Fibroblast of skin of abdomen (primary cell): Measurements from ENCODE around the gene AMOTL1.
"Not testable (repeated sequence)": the region's sequence is repeated elsewhere in the genome, so short reads cannot be mapped to it uniquely, and the experiment has no call there.

ENCODE experiments used
- DNase-seq: peaks from one replicate; pipeline ENCODE4 v3.0.0-alpha.2; 2013

AMOTL1 gene

GRCh38 chr11:94825481-94825880 is 57.3 kb downstream of the AMOTL1 start:
- DNase-seq, result no peak

GRCh38 chr11:94826415-94826814 is 58.3 kb downstream of the AMOTL1 start:
- no peak for DNase-seq

- DNase-seq, result no peak
Measured at GRCh38 chr11:94828088-94828487, 59.9 kb downstream of the AMOTL1 start.

- DNase-seq, result no peak
Measured at GRCh38 chr11:94830722-94831510, 62.8 kb downstream of the AMOTL1 start.

DNA sequence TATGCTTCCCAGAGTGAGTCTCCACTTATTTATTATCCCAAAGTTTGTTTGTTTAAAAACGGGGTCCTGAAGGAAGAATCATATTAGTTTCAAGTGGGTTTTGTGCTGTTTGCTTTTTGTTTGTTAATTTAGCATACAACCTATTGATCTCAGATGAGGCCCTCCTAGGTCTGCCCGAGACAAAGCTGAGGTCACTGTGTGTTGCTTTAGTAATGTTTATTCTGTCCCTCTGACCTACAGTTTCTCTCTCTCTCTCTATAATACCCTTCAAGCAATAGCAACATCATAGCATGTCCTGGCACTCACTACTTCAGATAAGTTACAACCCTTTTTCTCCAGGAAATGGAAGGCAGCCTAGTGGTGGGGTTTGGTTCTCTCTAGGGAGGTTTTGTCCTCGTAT is 63.4 kb downstream of the AMOTL1 start:
- no peak for DNase-seq

- no peak for DNase-seq
Measured at GRCh38 chr11:94832604-94833235, 64.6 kb downstream of the AMOTL1 start.

DNA sequence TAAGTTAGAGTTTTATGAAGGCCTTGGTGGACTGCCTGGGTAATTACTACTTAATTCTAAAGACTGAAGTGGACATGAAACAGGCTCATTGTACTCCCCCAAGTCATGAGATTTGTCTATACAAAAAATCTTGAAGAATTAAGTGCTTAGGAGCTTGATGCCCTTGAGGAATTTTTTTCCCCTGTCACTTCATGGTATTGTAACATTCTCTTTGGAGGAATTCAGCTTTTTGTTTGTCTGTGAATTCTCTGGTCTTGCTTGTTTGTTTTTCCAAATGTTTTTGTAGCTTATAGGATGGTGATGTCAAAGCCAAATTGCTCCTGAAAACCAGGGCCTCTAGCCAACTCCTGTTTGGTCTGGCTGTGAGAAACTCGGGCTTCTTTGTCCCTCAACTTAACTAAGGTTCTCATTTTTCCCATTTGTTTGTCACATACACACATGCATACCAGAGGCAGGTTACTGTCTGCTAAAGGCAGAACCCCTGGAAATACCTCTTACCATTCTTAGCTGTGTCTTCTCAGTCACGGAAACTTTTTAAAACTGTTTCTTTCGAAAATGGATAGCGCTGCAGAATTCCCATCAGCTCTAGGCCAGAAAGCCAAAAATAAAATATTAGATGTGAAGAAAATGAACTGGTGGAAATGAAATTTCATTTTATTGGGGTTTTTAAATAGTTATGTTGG is 66.9 kb downstream of the AMOTL1 start:
- DNase-seq, result no peak

GRCh38 chr11:94835594-94835927 is 67.4 kb downstream of the AMOTL1 start:
- peak; percentile 28 for DNase-seq

DNA sequence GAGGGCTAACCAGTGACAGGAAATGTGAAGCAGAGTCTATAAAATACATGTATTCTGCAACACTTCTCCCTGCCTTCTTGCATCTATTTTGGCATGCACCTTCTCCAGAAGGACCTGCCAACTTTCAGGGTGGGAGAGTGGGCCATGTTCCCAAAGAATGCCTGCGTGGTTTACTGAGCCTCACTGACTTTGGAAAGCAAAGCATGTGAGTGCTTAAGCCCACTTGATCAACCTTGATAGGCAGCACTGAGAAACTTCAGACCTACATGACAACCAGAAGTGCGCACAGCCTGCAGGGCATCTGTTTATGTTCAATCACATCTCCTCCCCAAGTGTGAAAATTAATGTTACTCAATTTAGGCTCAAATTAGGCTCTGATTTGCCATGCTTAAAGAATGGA is 69.2 kb downstream of the AMOTL1 start:
- DNase-seq, result no peak

DNA sequence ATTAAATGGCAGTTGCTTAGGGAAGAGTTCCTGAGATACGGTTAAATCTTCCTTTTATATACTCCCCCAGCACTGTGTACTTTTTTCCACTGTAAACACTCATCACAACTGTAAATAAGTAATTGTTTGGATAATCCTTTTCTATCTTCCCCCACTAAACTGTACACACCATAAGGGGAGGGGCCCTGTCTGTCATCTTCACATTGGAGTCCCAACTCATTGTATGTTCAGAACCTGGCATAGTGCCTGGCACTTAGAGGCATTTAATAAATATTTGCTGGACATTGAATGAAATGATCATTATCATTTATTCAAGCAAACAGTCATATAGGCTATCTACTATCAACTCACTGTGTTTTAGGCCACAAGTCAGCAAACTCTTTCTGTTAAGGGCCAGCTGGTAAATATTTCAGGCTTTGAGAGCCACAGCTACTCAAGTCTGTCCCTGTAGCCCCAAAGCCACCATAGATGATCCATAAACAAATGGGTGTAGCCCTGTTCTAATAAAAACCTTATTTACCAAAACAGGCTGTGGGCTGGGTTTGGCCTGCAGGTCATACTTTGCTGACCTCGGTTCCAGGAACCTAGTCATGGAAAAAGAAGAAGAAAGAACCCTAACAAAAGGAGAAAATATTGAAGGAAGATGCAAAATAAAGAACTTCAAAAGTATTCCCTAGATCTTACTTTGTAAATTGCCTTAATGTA is 70.0 kb downstream of the AMOTL1 start:
- DNase-seq, result no peak

GRCh38 chr11:94840209-94840608 is 72.1 kb downstream of the AMOTL1 start:
- peak; percentile 15 for DNase-seq

DNA sequence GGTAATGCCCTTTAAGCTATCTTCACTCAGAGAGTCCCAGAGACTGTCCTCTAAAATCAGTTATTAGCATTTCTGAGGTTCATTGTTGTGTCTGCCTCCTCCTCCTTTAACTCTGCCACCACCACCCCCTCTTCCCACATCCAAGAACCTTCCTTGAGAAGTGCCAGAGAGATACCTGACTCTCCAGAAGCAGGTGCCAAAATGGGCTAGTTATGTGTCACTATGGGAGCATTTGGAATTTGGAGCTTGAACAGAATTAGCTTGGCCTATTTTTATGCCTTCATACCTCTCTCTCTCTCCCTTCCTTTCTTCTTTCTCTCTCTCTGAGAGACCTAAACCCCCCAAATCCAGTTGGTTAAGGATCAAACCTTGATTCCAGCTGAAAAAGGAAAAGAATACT is 75.9 kb downstream of the AMOTL1 start:
- no peak for DNase-seq

GRCh38 chr11:94845622-94846021 is 77.5 kb downstream of the AMOTL1 start:
- no peak for DNase-seq

- DNase-seq, result peak; percentile 60
Measured at GRCh38 chr11:94849839-94850238, 81.7 kb downstream of the AMOTL1 start.

DNA sequence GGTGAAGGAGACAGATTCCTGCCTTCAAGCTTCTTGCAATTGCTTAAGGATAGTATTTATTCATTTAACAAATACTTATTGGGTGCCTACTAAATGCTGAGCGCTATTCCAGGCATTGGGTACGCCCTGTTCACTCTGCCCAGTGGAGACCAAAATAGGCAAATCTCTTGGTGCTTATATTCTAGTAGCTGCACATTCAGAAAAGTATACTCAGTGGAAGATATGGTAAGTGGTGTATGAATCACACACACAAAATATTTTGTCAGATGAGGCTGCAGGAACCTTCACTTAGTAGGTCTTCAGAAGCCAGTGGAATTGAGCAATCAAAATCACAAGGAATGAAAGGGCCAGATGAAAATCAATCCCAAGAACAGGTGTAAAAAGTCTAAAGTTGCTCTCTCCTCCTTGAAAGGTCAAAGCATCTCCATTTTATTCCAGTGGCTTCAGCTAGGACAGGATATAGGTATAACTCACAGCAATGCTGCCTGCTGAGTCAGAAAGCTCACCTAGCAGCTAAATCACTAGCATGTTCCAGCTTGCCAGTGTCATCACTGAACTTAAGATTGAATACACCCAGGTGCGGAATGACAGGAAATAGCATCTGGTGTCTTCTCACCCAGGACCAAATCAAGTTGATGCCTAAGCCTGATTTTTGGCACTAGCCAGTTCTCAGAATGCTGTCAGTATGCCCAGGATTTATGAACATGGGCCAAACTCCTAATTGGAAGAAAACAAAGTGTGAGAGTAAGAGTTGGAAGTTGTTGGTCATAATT is 83.9 kb downstream of the AMOTL1 start:
- DNase-seq, result no peak

DNA sequence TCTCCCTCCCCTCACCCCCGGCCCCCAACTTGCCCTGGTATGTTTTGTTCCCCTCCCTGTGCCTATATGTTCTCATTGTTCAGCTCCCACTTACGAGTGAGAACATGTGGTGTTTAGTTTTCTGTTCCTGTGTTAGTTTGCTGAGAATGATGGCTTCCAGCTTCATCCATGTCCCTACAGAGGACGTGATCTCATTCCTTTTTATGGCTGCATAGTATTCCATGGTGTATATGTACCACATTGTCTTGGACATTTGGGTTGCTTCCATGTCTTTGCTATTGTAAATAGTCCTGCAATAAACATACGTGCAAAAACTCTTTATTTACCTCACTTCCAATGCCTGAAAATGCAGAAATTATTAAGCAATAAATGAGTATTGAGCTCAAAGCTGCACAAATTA is 85.1 kb downstream of the AMOTL1 start:
- DNase-seq, result not testable (repeated sequence)

DNA sequence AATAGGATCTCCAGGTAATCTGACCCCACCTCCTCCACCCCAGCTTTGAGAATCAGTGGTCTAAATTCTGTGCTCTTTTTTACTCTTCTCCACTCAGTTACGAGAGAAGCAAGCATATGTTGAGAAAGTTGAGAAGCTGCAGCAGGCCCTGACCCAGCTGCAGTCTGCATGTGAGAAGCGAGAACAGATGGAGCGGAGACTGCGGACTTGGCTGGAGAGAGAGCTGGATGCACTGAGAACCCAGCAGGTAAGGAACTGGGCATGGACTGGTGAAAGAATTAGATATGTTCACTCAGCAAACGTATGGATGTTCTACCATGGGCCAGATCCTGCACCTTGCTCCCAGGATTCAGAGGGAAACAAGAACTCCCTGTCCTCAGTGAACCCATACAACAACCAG is 85.7 kb downstream of the AMOTL1 start:
- no peak for DNase-seq

DNA sequence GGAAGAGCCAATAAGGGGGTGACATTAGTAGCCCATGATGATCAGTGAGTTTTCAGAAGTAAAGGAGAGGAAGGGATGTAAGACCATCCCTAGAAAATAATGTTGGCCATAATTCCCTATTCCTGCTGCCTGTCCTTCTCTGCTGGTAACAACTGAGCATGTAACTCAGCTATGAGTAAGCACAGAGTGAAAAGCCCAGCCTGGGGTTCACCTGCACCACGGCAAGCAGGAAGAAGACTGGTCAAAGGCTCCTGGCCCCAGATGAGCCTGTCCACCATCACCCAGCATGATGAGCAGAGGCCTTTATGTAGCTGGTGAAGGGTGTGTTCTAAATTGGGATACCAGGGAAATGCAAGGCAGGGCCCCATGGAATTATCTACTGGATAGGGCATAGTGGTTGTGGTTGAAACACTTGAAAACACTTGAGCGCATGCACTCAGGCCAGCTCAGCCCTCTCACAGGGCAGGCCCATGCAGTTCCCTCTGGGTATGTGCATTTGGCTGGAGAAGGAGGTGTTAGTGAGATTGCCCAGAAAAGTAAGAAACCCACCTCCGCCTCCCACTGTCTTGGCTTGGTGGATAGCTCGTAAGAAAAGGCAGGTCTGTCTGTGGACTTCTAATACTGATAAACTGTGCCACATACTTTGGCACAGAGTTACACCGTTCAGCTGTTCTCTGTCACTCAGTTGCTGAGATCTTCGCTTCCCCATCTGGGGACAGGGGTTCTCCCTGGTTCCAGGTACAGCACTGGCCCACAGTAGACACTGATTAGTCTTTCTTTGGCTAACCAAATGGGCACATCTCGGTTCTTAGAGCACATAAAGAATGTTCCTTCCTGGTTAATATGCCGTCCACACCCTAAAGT is 86.8 kb downstream of the AMOTL1 start:
- DNase-seq, result no peak

DNA sequence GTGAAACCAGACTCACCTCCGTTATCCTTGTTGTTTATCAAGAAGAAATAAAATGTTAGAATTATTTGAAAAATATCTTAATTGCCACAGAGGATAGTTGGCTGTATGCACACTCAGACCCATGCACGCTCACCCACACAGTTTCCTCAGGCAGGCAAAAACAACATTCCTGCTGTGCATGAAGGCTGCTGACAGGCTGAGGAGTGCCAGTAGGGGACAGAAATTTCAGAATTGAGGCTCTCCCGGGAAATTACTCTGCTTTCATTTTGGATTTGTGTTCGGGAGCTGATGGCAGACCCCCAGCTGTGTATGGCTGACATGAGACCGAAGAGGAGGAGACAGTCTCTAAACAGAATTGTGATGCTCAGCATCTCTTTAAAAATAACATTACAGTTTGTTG is 87.5 kb downstream of the AMOTL1 start:
- DNase-seq, result no peak

DNA sequence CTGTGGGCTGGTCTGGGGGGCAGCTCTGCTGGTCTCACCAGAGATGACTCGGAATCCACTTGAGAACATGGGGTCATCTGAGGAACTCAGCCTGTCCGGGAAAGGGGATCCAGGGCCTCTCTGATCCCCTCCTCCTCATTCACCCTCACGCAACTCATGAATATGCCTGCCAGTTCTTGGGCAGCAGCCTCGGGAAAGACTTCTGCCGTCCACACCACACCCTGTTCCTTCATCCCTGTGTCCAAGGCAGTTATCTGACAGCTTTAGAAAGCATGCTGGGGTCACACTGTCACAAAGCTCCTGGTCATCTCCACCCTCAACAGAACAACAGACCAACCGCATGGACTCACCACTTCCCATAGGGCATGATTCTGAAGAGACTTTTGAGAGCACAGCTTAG is 88.3 kb downstream of the AMOTL1 start:
- DNase-seq, result no peak

GRCh38 chr11:94857337-94857736 is 89.2 kb downstream of the AMOTL1 start:
- DNase-seq, result no peak
